Measurements from ENCODE around the gene RTKN. TPM values are rescaled to one million over a fixed set of nuclear protein-coding genes. Genes with fewer than 3 reads are reported as not detected.

RTKN gene
- polyA plus RNA-seq, 2 of the 4 experiments (the other 2 are of a cell fraction) = 15.1 to 20.1 TPM

DNA sequence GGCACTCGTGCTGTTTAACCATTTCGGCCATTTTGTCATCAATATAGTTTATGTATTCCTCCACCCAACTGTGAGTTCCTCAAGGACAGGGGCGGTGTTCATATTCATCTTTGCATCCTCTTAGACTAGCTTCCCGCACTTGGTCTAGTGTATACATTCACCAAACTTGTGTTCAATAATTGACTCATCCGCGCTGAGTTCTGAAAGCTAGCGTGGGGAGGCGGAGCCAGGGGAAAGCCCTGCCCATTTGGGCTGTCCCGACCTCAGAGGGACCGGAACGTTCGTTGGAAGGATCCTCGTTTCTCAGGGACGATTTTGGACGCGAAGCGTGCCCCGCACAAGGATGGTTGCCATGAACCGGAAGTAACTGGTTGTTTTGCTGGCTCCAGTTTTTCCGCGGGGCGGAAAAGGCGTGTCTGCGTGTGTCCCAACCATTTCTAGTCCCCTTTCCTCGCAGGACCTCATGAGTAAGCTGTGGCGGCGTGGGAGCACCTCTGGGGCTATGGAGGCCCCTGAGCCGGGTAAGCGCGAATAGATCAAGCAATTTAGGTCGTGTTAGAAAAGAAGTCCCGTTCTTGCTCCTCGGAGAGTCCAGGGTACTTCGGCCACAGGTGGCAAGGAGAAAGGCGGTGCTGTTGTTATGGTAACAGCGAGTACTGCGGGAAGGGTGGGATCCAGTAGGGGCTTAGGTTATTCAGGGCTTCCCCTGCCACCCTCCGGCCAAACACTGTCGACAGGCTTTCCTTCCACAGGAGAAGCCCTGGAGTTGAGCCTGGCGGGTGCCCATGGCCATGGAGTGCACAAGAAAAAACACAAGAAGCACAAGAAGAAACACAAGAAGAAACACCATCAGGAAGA, 13.1 kb upstream of the RTKN start, which contains the start of gene INO80B (continued):
- TF ChIP-seq, protein P1, sequence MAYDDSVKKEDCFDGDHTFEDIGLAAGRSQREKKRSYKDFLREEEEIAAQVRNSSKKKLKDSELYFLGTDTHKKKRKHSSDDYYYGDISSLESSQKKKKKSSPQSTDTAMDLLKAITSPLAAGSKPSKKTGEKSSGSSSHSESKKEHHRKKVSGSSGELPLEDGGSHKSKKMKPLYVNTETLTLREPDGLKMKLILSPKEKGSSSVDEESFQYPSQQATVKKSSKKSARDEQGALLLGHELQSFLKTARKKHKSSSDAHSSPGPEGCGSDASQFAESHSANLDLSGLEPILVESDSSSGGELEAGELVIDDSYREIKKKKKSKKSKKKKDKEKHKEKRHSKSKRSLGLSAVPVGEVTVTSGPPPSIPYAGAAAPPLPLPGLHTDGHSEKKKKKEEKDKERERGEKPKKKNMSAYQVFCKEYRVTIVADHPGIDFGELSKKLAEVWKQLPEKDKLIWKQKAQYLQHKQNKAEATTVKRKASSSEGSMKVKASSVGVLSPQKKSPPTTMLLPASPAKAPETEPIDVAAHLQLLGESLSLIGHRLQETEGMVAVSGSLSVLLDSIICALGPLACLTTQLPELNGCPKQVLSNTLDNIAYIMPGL (CRISPR knock-in tag; IDR thresholded peaks at IDR 0.05; ENCODE audit: borderline replicate concordance) = 0 out of 2 replicates have a peak, but pooled peaks have one; percentile 55
- TF ChIP-seq RNF2 (IDR thresholded peaks at IDR 0.05; ENCODE audit: borderline replicate concordance, low read depth) = no peak
- no peak for TF ChIP-seq POLR2AphosphoS2 (conservative IDR thresholded peaks at IDR 0.05; ENCODE audit: low read length)
- no peak; the same call in 1 of the 2 replicates for TF ChIP-seq HDAC2 (IDR thresholded peaks at IDR 0.05)
- TF ChIP-seq SMC3 (IDR thresholded peaks at IDR 0.05) = peak; percentile 44
- no peak for TF ChIP-seq FOSB (CRISPR knock-in tag; IDR thresholded peaks at IDR 0.05)
- TF ChIP-seq NR3C1 (IDR thresholded peaks at IDR 0.05) = no peak
- TF ChIP-seq, protein P2, sequence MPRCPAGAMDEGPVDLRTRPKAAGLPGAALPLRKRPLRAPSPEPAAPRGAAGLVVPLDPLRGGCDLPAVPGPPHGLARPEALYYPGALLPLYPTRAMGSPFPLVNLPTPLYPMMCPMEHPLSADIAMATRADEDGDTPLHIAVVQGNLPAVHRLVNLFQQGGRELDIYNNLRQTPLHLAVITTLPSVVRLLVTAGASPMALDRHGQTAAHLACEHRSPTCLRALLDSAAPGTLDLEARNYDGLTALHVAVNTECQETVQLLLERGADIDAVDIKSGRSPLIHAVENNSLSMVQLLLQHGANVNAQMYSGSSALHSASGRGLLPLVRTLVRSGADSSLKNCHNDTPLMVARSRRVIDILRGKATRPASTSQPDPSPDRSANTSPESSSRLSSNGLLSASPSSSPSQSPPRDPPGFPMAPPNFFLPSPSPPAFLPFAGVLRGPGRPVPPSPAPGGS (IDR thresholded peaks at IDR 0.05) = peak; percentile 49; the same call in 1 of the 3 replicates
- peak in 1 of 2 experiments; percentile 39; a peak in 3 of 5 replicates for TF ChIP-seq RAD21 (conservative IDR thresholded peaks at IDR 0.05 in 1 of 2, IDR thresholded peaks at IDR 0.05 in 1 of 2)
- TF ChIP-seq ZC3H11A (IDR thresholded peaks at IDR 0.05) = peak; percentile 38; the same call in 1 of the 2 replicates
- TF ChIP-seq TFCP2L1 (CRISPR knock-in tag; IDR thresholded peaks at IDR 0.05) = no peak
- TF ChIP-seq, protein P3, sequence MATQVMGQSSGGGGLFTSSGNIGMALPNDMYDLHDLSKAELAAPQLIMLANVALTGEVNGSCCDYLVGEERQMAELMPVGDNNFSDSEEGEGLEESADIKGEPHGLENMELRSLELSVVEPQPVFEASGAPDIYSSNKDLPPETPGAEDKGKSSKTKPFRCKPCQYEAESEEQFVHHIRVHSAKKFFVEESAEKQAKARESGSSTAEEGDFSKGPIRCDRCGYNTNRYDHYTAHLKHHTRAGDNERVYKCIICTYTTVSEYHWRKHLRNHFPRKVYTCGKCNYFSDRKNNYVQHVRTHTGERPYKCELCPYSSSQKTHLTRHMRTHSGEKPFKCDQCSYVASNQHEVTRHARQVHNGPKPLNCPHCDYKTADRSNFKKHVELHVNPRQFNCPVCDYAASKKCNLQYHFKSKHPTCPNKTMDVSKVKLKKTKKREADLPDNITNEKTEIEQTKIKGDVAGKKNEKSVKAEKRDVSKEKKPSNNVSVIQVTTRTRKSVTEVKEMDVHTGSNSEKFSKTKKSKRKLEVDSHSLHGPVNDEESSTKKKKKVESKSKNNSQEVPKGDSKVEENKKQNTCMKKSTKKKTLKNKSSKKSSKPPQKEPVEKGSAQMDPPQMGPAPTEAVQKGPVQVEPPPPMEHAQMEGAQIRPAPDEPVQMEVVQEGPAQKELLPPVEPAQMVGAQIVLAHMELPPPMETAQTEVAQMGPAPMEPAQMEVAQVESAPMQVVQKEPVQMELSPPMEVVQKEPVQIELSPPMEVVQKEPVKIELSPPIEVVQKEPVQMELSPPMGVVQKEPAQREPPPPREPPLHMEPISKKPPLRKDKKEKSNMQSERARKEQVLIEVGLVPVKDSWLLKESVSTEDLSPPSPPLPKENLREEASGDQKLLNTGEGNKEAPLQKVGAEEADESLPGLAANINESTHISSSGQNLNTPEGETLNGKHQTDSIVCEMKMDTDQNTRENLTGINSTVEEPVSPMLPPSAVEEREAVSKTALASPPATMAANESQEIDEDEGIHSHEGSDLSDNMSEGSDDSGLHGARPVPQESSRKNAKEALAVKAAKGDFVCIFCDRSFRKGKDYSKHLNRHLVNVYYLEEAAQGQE (IDR thresholded peaks at IDR 0.05) = no peak
- TF ChIP-seq KDM5A (IDR thresholded peaks at IDR 0.05) = 0 out of 2 replicates have a peak, but pooled peaks have one; percentile 59
- peak; percentile 36; the same call in 1 of the 2 replicates for TF ChIP-seq GATA3 (IDR thresholded peaks at IDR 0.05; ENCODE audit: borderline replicate concordance)
- no peak for TF ChIP-seq HOXB13 (CRISPR knock-in tag; IDR thresholded peaks at IDR 0.05; ENCODE audit: low read depth)
- TF ChIP-seq, protein P4, sequence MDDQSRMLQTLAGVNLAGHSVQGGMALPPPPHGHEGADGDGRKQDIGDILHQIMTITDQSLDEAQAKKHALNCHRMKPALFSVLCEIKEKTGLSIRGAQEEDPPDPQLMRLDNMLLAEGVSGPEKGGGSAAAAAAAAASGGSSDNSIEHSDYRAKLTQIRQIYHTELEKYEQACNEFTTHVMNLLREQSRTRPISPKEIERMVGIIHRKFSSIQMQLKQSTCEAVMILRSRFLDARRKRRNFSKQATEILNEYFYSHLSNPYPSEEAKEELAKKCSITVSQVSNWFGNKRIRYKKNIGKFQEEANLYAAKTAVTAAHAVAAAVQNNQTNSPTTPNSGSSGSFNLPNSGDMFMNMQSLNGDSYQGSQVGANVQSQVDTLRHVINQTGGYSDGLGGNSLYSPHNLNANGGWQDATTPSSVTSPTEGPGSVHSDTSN (IDR thresholded peaks at IDR 0.05) = peak; percentile 65; the same call in 1 of the 2 replicates
- peak; percentile 89 for TF ChIP-seq MYC (IDR thresholded peaks at IDR 0.05; ENCODE audit: borderline replicate concordance, low read length)
- no peak for TF ChIP-seq EHMT2 (IDR thresholded peaks at IDR 0.05; ENCODE audit: low read depth)
- TF ChIP-seq, protein P5, sequence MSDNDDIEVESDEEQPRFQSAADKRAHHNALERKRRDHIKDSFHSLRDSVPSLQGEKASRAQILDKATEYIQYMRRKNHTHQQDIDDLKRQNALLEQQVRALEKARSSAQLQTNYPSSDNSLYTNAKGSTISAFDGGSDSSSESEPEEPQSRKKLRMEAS (IDR thresholded peaks at IDR 0.05) = peak; percentile 98
- TF ChIP-seq CHD2 (IDR thresholded peaks at IDR 0.05; ENCODE audit: low read length, partially characterized antibody) = peak; percentile 68
- no peak for TF ChIP-seq KDM1A (IDR thresholded peaks at IDR 0.05; ENCODE audit: low read depth)
- TF ChIP-seq HOXB5 (CRISPR knock-in tag; IDR thresholded peaks at IDR 0.05) = peak; percentile 71; the same call in 1 of the 2 replicates
- TF ChIP-seq POLR2A (IDR thresholded peaks at IDR 0.05; ENCODE audit: low read length) = peak; percentile 40; the same call in 1 of the 2 replicates
- no peak for TF ChIP-seq BHLHE40 (IDR thresholded peaks at IDR 0.05; ENCODE audit: low read depth, low read length)
- TF ChIP-seq JUNB (IDR thresholded peaks at IDR 0.05) = no peak
- TF ChIP-seq ZSCAN20 (CRISPR knock-in tag; IDR thresholded peaks at IDR 0.05) = no peak
- TF ChIP-seq ZFP36 (IDR thresholded peaks at IDR 0.05; ENCODE audit: borderline replicate concordance, partially characterized antibody) = peak; percentile 12
- no peak for TF ChIP-seq CHD4 (IDR thresholded peaks at IDR 0.05; ENCODE audit: borderline replicate concordance)
- TF ChIP-seq RCOR1 (IDR thresholded peaks at IDR 0.05; ENCODE audit: low read depth, low read length) = no peak
- TF ChIP-seq CBX2 (IDR thresholded peaks at IDR 0.05; ENCODE audit: borderline replicate concordance, low read depth) = no peak
- 0 out of 2 replicates have a peak, but pooled peaks have one; percentile 41 for TF ChIP-seq ESRRA (IDR thresholded peaks at IDR 0.05; ENCODE audit: borderline replicate concordance, low read length)
- TF ChIP-seq, protein P6, sequence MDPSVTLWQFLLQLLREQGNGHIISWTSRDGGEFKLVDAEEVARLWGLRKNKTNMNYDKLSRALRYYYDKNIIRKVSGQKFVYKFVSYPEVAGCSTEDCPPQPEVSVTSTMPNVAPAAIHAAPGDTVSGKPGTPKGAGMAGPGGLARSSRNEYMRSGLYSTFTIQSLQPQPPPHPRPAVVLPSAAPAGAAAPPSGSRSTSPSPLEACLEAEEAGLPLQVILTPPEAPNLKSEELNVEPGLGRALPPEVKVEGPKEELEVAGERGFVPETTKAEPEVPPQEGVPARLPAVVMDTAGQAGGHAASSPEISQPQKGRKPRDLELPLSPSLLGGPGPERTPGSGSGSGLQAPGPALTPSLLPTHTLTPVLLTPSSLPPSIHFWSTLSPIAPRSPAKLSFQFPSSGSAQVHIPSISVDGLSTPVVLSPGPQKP (IDR thresholded peaks at IDR 0.05; ENCODE audit: low read depth, low read length) = 0 out of 2 replicates have a peak, but pooled peaks have one; percentile 26
- TF ChIP-seq SREBF2 (IDR thresholded peaks at IDR 0.05) = no peak

Data from A549 (cell line).